HL-60 (cell line): ENCODE results near the gene SYNPO2.

Experiments
- DNase-seq, 2 experiments: peaks; one replicate each; pipeline ENCODE4 v3.0.0-alpha.2; 2010 to 2020; ENCODE audit warnings: low read depth in 1 of 2, low spot score in 1 of 2
- H3K27ac ChIP-seq: fragments of 250-450 bp; sonication (Bioruptor Pico); replicated peaks from 2 replicates; pipeline ENCODE4 v1.5.1; 2020; ENCODE audit warnings: mild to moderate bottlenecking, moderate library complexity
- H3K27me3 ChIP-seq: fragments of 250-450 bp; sonication (Bioruptor Pico); 2 replicates; pipeline ENCODE4 v1.5.1; 2021; ENCODE audit warnings: mild to moderate bottlenecking, moderate library complexity; ENCODE audit not compliant: insufficient read depth, poor library complexity, severe bottlenecking
- H3K4me3 ChIP-seq: replicated peaks from 2 replicates; pipeline ENCODE4 v1.5.1; 2011; ENCODE audit warnings: mild to moderate bottlenecking, control low read depth, low read length; ENCODE audit not compliant: insufficient read depth
- CTCF ChIP-seq: IDR thresholded peaks from one replicate; pipeline ENCODE4 v1.5.1; 2011; ENCODE audit warnings: low read length, control low read depth, inconsistent platforms; ENCODE audit not compliant: insufficient read depth
- GABPA ChIP-seq: IDR thresholded peaks from 2 replicates; pipeline ENCODE4 v1.6.1; 2012; ENCODE audit warnings: low read depth
- POLR2AphosphoS5 ChIP-seq: IDR thresholded peaks from 2 replicates; pipeline ENCODE4 v1.6.1; 2012; ENCODE audit warnings: low read depth
- SPI1 ChIP-seq: IDR thresholded peaks from 2 replicates; pipeline ENCODE4 v1.6.1; 2012; ENCODE audit warnings: low read depth, mild to moderate bottlenecking, borderline replicate concordance
- TF ChIP-seq, protein P1 (sequence below): IDR thresholded peaks from 2 replicates; pipeline ENCODE4 v1.6.1; 2012; ENCODE audit warnings: low read depth; ENCODE audit not compliant: insufficient replicate concordance

Gene SYNPO2

DNA sequence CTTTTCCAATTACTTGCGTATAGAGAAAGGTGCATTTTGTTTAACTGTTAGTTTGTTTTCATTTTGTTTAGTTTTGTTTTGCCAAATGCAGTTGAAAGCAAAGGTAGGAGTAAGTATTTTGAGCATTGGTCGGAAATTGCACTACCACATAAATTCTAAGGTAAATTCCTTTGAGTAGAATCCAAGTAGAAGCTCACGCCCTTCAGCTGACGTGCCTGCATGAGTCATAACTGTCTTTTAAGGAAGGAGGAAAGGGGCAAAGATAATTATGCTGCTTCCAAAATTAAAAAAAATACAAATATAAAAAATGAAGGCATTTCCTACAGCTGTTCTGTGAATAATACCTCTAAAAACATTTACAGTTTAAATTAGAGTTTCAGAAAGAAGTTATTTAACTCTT lies 136.8 kb downstream of the SYNPO2 start:
- Histone ChIP-seq H3K27ac (peak overlapping the region; percentile 7), H3K27me3 (no peaks in the 10 kb centered on the region), H3K4me3 (0 out of 2 replicates have a peak overlapping the region, but pooled peaks have one; percentile 14)
- TF ChIP-seq GABPA (no peak), SPI1 (no peak), POLR2AphosphoS5 (no peak), CTCF (no peak)
- TF ChIP-seq, protein P1, sequence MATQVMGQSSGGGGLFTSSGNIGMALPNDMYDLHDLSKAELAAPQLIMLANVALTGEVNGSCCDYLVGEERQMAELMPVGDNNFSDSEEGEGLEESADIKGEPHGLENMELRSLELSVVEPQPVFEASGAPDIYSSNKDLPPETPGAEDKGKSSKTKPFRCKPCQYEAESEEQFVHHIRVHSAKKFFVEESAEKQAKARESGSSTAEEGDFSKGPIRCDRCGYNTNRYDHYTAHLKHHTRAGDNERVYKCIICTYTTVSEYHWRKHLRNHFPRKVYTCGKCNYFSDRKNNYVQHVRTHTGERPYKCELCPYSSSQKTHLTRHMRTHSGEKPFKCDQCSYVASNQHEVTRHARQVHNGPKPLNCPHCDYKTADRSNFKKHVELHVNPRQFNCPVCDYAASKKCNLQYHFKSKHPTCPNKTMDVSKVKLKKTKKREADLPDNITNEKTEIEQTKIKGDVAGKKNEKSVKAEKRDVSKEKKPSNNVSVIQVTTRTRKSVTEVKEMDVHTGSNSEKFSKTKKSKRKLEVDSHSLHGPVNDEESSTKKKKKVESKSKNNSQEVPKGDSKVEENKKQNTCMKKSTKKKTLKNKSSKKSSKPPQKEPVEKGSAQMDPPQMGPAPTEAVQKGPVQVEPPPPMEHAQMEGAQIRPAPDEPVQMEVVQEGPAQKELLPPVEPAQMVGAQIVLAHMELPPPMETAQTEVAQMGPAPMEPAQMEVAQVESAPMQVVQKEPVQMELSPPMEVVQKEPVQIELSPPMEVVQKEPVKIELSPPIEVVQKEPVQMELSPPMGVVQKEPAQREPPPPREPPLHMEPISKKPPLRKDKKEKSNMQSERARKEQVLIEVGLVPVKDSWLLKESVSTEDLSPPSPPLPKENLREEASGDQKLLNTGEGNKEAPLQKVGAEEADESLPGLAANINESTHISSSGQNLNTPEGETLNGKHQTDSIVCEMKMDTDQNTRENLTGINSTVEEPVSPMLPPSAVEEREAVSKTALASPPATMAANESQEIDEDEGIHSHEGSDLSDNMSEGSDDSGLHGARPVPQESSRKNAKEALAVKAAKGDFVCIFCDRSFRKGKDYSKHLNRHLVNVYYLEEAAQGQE: no peak
- DNase-seq: peak in 1 of 2 experiments; percentile 27

GRCh38 chr4:119025916-119026661 lies 137.4 kb downstream of the SYNPO2 start:
- TF ChIP-seq SPI1: no peak
- TF ChIP-seq, protein P1: no peak
- no peak for TF ChIP-seq CTCF
- TF ChIP-seq GABPA: no peak
- TF ChIP-seq POLR2AphosphoS5: no peak
- peak; percentile 51 to 58 for DNase-seq
- Histone ChIP-seq H3K27ac (peak overlapping the region; percentile 7), H3K27me3 (no peaks in the 10 kb centered on the region), H3K4me3 (0 out of 2 replicates have a peak overlapping the region, but pooled peaks have one; percentile 14)

DNA sequence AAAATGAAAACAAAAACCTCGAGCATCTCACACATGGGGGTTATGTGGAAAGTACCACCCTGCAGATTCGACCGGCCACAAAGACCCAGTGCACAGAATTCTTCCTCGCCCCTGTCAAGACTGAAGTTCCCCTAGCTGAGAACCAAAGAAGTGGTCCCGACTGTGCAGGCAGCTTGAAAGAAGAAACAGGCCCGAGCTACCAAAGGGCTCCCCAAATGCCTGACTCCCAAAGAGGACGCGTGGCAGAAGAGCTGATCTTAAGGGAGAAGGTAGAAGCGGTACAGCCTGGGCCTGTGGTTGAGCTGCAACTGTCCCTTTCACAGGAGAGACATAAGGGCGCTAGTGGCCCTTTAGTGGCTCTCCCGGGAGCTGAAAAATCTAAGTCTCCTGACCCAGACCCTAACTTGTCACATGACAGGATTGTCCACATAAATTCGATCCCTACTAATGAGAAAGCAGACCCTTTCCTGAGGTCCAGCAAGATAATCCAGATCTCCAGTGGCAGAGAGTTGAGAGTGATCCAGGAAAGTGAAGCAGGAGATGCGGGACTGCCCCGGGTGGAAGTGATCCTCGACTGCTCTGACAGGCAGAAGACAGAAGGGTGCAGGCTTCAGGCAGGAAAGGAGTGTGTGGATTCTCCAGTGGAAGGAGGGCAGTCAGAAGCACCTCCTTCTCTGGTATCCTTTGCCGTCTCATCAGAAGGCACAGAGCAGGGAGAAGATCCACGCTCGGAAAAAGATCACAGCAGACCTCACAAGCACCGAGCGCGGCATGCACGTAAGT lies 138.2 kb downstream of the SYNPO2 start:
- TF ChIP-seq CTCF (no peak), SPI1 (no peak), POLR2AphosphoS5 (no peak), GABPA (no peak)
- TF ChIP-seq, protein P1: no peak
- Histone ChIP-seq H3K27ac (no peak overlapping the region), H3K27me3 (no peaks in the 10 kb centered on the region), H3K4me3 (no peak overlapping the region)
- DNase-seq: no peak
